PC-3 (cell line): ENCODE measurements around the gene RASGRP1. TPM values are rescaled to one million over a fixed set of nuclear protein-coding genes. Genes with fewer than 3 reads are reported as not detected.

Source experiments
- ATAC-seq: fragments of 200-7000 bp; cut with Tn5 transposase; 2 replicates; pipeline ENCODE4 v1.9.1; 2020; ENCODE audit warnings: mild to moderate bottlenecking, moderate library complexity
- BruUV-seq: library from RNA; stranded (reverse); fragments of 400-500 nt; replicated peaks from 2 replicates; lab custom pipeline; 2021; lab: Mats Ljungman, UMichigan
- CTCF ChIA-PET: fragments of 300-600 bp; sonication (Branson Sonifier 250); formaldehyde crosslinking; loops from one replicate; lab custom pipeline; 2022; ENCODE audit warnings: antibody characterized with exemption; lab: Charles Lee
- POLR2A ChIA-PET: fragments of 300-600 bp; sonication (Branson Sonifier 250); formaldehyde crosslinking; loops from one replicate; lab custom pipeline; 2022; ENCODE audit warnings: antibody characterized with exemption; ENCODE audit not compliant: unreplicated experiment; lab: Charles Lee
- DNase-seq: peaks from one replicate; pipeline ENCODE4 v3.0.0-alpha.2; 2015
- H2AFZ ChIP-seq: fragments of 300-600 bp; sonication (generic); 2 replicates; pipeline ENCODE4 v1.6.0; 2016; ENCODE audit warnings: antibody characterized with exemption, low read length
- H3F3A ChIP-seq: fragments of 300-600 bp; sonication (generic); one replicate; pipeline ENCODE4 v1.6.0; 2017; ENCODE audit warnings: antibody characterized with exemption, low read length, control low read depth, mild to moderate bottlenecking; ENCODE audit not compliant: unreplicated experiment
- H3K27ac ChIP-seq: fragments of 300-600 bp; sonication (generic); 2 replicates; pipeline ENCODE4 v1.5.1; 2016; ENCODE audit warnings: mild to moderate bottlenecking, low read length
- H3K27me3 ChIP-seq: fragments of 300-600 bp; sonication (generic); 2 replicates; pipeline ENCODE4 v1.6.1; 2016; ENCODE audit warnings: low read length, mixed read lengths
- H3K36me3 ChIP-seq: fragments of 300-600 bp; sonication (generic); 2 replicates; pipeline ENCODE4 v1.6.1; 2016; ENCODE audit warnings: low read depth, mixed run types, low read length, mixed read lengths
- H3K4me1 ChIP-seq: fragments of 300-600 bp; sonication (generic); 2 replicates; pipeline ENCODE4 v1.5.1; 2016; ENCODE audit warnings: low read length; ENCODE audit not compliant: insufficient read depth
- H3K4me2 ChIP-seq: fragments of 300-600 bp; sonication (generic); 2 replicates; pipeline ENCODE4 v1.6.0; 2016; ENCODE audit warnings: low read length
- H3K4me3 ChIP-seq: fragments of 300-600 bp; sonication (generic); 2 replicates; pipeline ENCODE4 v1.5.1; 2016; ENCODE audit warnings: mild to moderate bottlenecking, low read length, mixed read lengths
- H3K79me2 ChIP-seq: fragments of 300-600 bp; sonication (generic); 2 replicates; pipeline ENCODE4 v1.6.1; 2017; ENCODE audit warnings: low read length, mixed read lengths
- H3K9ac ChIP-seq: fragments of 300-600 bp; sonication (generic); 2 replicates; pipeline ENCODE4 v1.6.0; 2016; ENCODE audit warnings: mild to moderate bottlenecking, low read length
- H3K9me2 ChIP-seq: fragments of 300-600 bp; sonication (generic); replicated peaks from 2 replicates; pipeline ENCODE4 v1.6.1; 2016; ENCODE audit warnings: mixed run types, low read length, mixed read lengths
- H3K9me3 ChIP-seq: fragments of 300-600 bp; sonication (generic); 2 replicates; pipeline ENCODE4 v1.6.1; 2016; ENCODE audit warnings: low read length, mixed read lengths
- H4K20me1 ChIP-seq: fragments of 300-600 bp; sonication (generic); 2 replicates; pipeline ENCODE4 v1.6.1; 2016; ENCODE audit warnings: low read length, mixed read lengths
- CTCF ChIP-seq: fragments of 300-600 bp; sonication (generic); conservative IDR thresholded peaks from 2 replicates; pipeline ENCODE4 v1.5.1; 2017; ENCODE audit warnings: antibody characterized with exemption, low read depth, mild to moderate bottlenecking, low read length
- EZH2 ChIP-seq: fragments of 300-600 bp; sonication (generic); IDR thresholded peaks from one replicate; pipeline ENCODE4 v1.6.1; 2017; ENCODE audit warnings: antibody characterized with exemption, mild to moderate bottlenecking, low read length; ENCODE audit not compliant: unreplicated experiment
- EZH2phosphoT487 ChIP-seq: fragments of 300-600 bp; sonication (generic); IDR thresholded peaks from 2 replicates; pipeline ENCODE4 v1.6.1; 2018; ENCODE audit warnings: mild to moderate bottlenecking, antibody characterized with exemption, low read length, borderline replicate concordance
- intact Hi-C: fragments of 100-400 bp; cut with micrococcal nuclease; formaldehyde crosslinking; loops from 2 replicates; pipeline ENCODE4 v1.9.0; 2023
- total RNA-seq: library from RNA; depleted of rRNA; stranded (reverse); fragments of >200 nt; gene quantifications from 2 replicates; pipeline ENCODE4 v1.2.3, GENCODE V29; 2014

Gene RASGRP1
- total RNA-seq, 1 experiment from 2014 or later: not detected

- no peak for ATAC-seq
- Histone ChIP-seq H3K27ac (no peak overlapping the region), H2AFZ (no peak overlapping the region), H4K20me1 (no peaks in the 10 kb centered on the region), H3K4me1 (no peaks in the 10 kb centered on the region), H3K9me3 (no peaks in the 10 kb centered on the region), H3K79me2 (no peaks in the 10 kb centered on the region), H3K9me2 (no peaks in the 10 kb centered on the region), H3F3A (no peaks in the 10 kb centered on the region), H3K4me3 (no peak overlapping the region), H3K4me2 (no peak overlapping the region), H3K36me3 (no peaks in the 10 kb centered on the region), H3K27me3 (peaks cover 4% of the 10 kb centered on the region; the same call in 1 of the 2 replicates), H3K9ac (no peak overlapping the region)
- no peak for DNase-seq
- ChIA-PET CTCF (no interaction called here), POLR2A (no interaction called here)
- intact Hi-C loops: no loop called here
- no peak for TF ChIP-seq EZH2phosphoT487
- no peak for TF ChIP-seq EZH2
- no peak for TF ChIP-seq CTCF
- BruUV-seq: no TSS peak
These were observed 26.1 kb downstream of the RASGRP1 start for GRCh38 chr15:38538328-38539007.

DNA sequence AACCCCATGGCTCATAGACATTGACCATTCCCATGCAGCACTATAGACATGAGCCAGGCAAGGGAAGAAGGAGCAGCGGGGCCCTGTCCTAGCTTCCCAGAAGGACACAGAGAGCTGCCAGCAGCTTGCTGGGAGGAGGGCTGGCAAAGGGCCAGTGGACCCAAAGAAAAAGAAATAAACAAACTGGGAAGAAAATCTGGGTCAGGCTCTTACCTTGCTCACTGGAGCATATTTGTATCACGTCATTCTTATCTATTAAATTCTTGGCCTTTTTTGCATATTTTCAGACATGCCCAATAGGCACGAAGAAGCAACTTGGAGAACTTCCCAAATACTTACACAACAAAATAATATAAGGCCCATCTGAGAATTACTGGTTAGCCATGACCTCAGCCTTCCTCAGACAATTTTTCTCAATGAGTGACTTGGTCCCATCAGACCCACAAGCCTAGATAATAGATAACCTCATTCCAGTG is 28.4 kb downstream of the RASGRP1 start:
- Histone ChIP-seq H4K20me1 (no peaks in the 10 kb centered on the region), H3K4me1 (peaks cover 7% of the 10 kb centered on the region), H3F3A (no peaks in the 10 kb centered on the region), H3K9me3 (no peaks in the 10 kb centered on the region), H3K36me3 (no peaks in the 10 kb centered on the region), H3K27me3 (peaks cover 4% of the 10 kb centered on the region; the same call in 1 of the 2 replicates), H3K4me3 (no peak overlapping the region), H3K27ac (no peak overlapping the region), H3K9me2 (no peaks in the 10 kb centered on the region), H3K9ac (no peak overlapping the region), H3K4me2 (no peak overlapping the region), H2AFZ (no peak overlapping the region), H3K79me2 (no peaks in the 10 kb centered on the region)
- DNase-seq (no peak), ATAC-seq (no peak)
- ChIA-PET CTCF (no interaction called here), POLR2A (no interaction called here)
- intact Hi-C loops: no loop called here
- no TSS peak for BruUV-seq
- TF ChIP-seq CTCF (no peak), EZH2phosphoT487 (no peak), EZH2 (no peak)

GRCh38 chr15:38535491-38536200 is 29.0 kb downstream of the RASGRP1 start:
- no TSS peak for BruUV-seq
- H2AFZ ChIP-seq: no peak overlapping the region
- H3K36me3 ChIP-seq: no peaks in the 10 kb centered on the region
- peaks cover 12% of the 10 kb centered on the region for H3K4me1 ChIP-seq
- ChIA-PET CTCF (no interaction called here), POLR2A (no interaction called here)
- intact Hi-C loops: no loop called here
- H3K9me3 ChIP-seq: no peaks in the 10 kb centered on the region
- H3K9me2 ChIP-seq: no peaks in the 10 kb centered on the region
- H4K20me1 ChIP-seq: no peaks in the 10 kb centered on the region
- H3K27me3 ChIP-seq: peaks cover 4% of the 10 kb centered on the region; the same call in 1 of the 2 replicates
- TF ChIP-seq EZH2 (no peak), EZH2phosphoT487 (no peak), CTCF (no peak)
- no peak overlapping the region for H3K9ac ChIP-seq
- H3K27ac ChIP-seq: no peak overlapping the region
- H3K4me3 ChIP-seq: no peak overlapping the region
- DNase-seq: no peak
- no peaks in the 10 kb centered on the region for H3K79me2 ChIP-seq
- no peak overlapping the region for H3K4me2 ChIP-seq
- no peaks in the 10 kb centered on the region for H3F3A ChIP-seq
- ATAC-seq: no peak
